K562 (cell line): ENCODE results near the gene MMP20. TPM values are rescaled to one million over a fixed set of nuclear protein-coding genes. Genes with fewer than 3 reads are reported as not detected.

Experiments used
- ATAC-seq: fragments of 200-7000 bp; cut with Tn5 transposase; 3 replicates; pipeline ENCODE4 v1.9.1; 2020; ENCODE audit warnings: moderate library complexity
- BruUV-seq: library from RNA; stranded (reverse); fragments of 400-500 nt; replicated peaks from 2 replicates; lab custom pipeline; 2021; lab: Mats Ljungman, UMichigan
- CTCF ChIA-PET: fragments of 300-600 bp; formaldehyde crosslinking; extraction: SDS; loops from one replicate; lab custom pipeline; 2021; ENCODE audit warnings: low intra/inter-chr PET ratio; lab: Yijun Ruan, JAX
- POLR2A ChIA-PET: fragments of 300-600, 350-650 bp; sonication (Branson Sonifier 250); formaldehyde crosslinking; extraction: SDS; loops from one replicate; lab custom pipeline; 2021; ENCODE audit warnings: antibody characterized with exemption, inconsistent platforms; lab: Yijun Ruan, JAX
- DNase-seq, 4 experiments: peaks; one replicate each; pipeline versions ENCODE4 v3.0.0 to v3.0.0-alpha.2; 2011 to 2018; ENCODE audit warnings: low spot score in 3 of 4, mixed read lengths in 3 of 4; ENCODE audit errors: extremely low read depth in 1 of 4
- FAIRE-seq: peaks from 2 replicates; lab custom pipeline; 2011; peaks lifted over from hg19 to GRCh38; lab: Jason Lieb, UNC
- H2AFZ ChIP-seq: 2 replicates; pipeline ENCODE4 v1.6.0; 2011; ENCODE audit warnings: low read depth, low read length, control low read depth, inconsistent platforms
- H3K27ac ChIP-seq: fragments of 200-600 bp; 3 replicates; pipeline ENCODE4 v1.8.0; 2011; ENCODE audit warnings: low read depth, mild to moderate bottlenecking, control low read depth, inconsistent platforms, low read length, moderate library complexity, mixed read lengths; ENCODE audit errors: extremely low read depth
- H3K27me3 ChIP-seq, 2 experiments: fragments of 300-600 bp in 1 of 2; 2 replicates in 1 of 2; 3 replicates in 1 of 2; pipeline versions ENCODE4 v1.6.0 to v1.8.0; 2011; ENCODE audit warnings: inconsistent platforms in 2 of 2, low read length in 2 of 2, mild to moderate bottlenecking in 1 of 2, mixed read lengths in 1 of 2, moderate library complexity in 1 of 2; ENCODE audit not compliant: control insufficient read depth in 2 of 2, insufficient read depth in 2 of 2
- H3K36me3 ChIP-seq: fragments of 300-600 bp; 3 replicates; pipeline ENCODE4 v1.8.0; 2011; ENCODE audit warnings: mild to moderate bottlenecking, low read length, inconsistent platforms; ENCODE audit not compliant: control insufficient read depth, insufficient read depth
- H3K4me1 ChIP-seq, 2 experiments: fragments of 200-600 bp in 1 of 2; replicated peaks in 1 of 2; 2 replicates in 1 of 2; 3 replicates in 1 of 2; pipeline versions ENCODE4 v1.5.1 to v1.8.0; 2011; ENCODE audit warnings: inconsistent platforms in 2 of 2, low read length in 2 of 2, mild to moderate bottlenecking in 1 of 2, mixed read lengths in 1 of 2, moderate library complexity in 1 of 2; ENCODE audit not compliant: control insufficient read depth in 2 of 2, insufficient read depth in 2 of 2
- H3K4me2 ChIP-seq: 2 replicates; pipeline ENCODE4 v1.6.1; 2011; ENCODE audit warnings: low read length, control low read depth, inconsistent platforms, mixed read lengths; ENCODE audit not compliant: insufficient read depth
- H3K4me3 ChIP-seq: fragments of 200-600 bp; sonication (generic), shearing (Covaris generic); 2 replicates; pipeline ENCODE4 v1.5.1; 2016; ENCODE audit warnings: control low read depth, inconsistent platforms
- H3K79me2 ChIP-seq: fragments of 200-600 bp; 3 replicates; pipeline ENCODE4 v1.8.0; 2011; ENCODE audit warnings: low read length, inconsistent platforms; ENCODE audit not compliant: control insufficient read depth, insufficient read depth
- H3K9ac ChIP-seq, 2 experiments: 2 replicates each; pipeline versions ENCODE4 v1.6.0 to v1.6.1; 2011; ENCODE audit warnings: low read depth in 2 of 2, low read length in 2 of 2, control low read depth in 1 of 2, inconsistent platforms in 1 of 2, mild to moderate bottlenecking in 1 of 2, mixed read lengths in 1 of 2; ENCODE audit not compliant: insufficient read depth in 1 of 2
- H3K9me1 ChIP-seq: one replicate; pipeline ENCODE4 v1.6.0; 2011; ENCODE audit warnings: inconsistent platforms, mild to moderate bottlenecking, low read length, moderate library complexity; ENCODE audit not compliant: control insufficient read depth, insufficient read depth
- H3K9me3 ChIP-seq: replicated peaks from 2 replicates; pipeline ENCODE4 v1.5.1; 2011; ENCODE audit warnings: low read depth, low read length, inconsistent platforms; ENCODE audit not compliant: control insufficient read depth, insufficient read depth
- H4K20me1 ChIP-seq: replicated peaks from 2 replicates; pipeline ENCODE4 v1.6.1; 2011; ENCODE audit warnings: low read length, inconsistent platforms, mixed read lengths; ENCODE audit not compliant: control insufficient read depth, insufficient read depth
- BRD9 ChIP-seq: fragments of 450-650 bp; IDR thresholded peaks from 2 replicates; pipeline ENCODE4 v1.6.1; 2018; ENCODE audit warnings: low read depth; ENCODE audit not compliant: partially characterized antibody
- BRF1 ChIP-seq: IDR thresholded peaks from 3 replicates; pipeline ENCODE4 v1.6.1; 2011; ENCODE audit warnings: borderline replicate concordance, mild to moderate bottlenecking; ENCODE audit not compliant: insufficient read length; ENCODE audit errors: extremely low read depth
- CBX8 ChIP-seq: fragments of 200-600 bp; sonication (generic); IDR thresholded peaks from 2 replicates; pipeline ENCODE4 v1.6.1; 2012; ENCODE audit warnings: borderline replicate concordance, mixed run types, low read depth, mild to moderate bottlenecking, moderate library complexity, mixed read lengths, low read length, control low read depth, inconsistent platforms; ENCODE audit not compliant: poor library complexity, severe bottlenecking; ENCODE audit errors: extremely low read depth
- CCNT2 ChIP-seq: IDR thresholded peaks from 2 replicates; pipeline ENCODE4 v1.6.1; 2011; ENCODE audit warnings: borderline replicate concordance, low read depth, mild to moderate bottlenecking, moderate library complexity, mixed read lengths, low read length; ENCODE audit not compliant: insufficient read length; ENCODE audit errors: extremely low read depth
- FOXM1 ChIP-seq, 2 experiments: fragments of 450-650 bp in 1 of 2; sonication (generic) in 1 of 2; formaldehyde crosslinking in 1 of 2; IDR thresholded peaks; 2 replicates each; pipeline versions ENCODE4 v1.6.1 to v1.9.0; 2017 to 2022; ENCODE audit warnings: low read depth in 2 of 2, mild to moderate bottlenecking in 2 of 2, missing genetic modification reagents in 1 of 2, moderate library complexity in 1 of 2
- HMGN3 ChIP-seq: IDR thresholded peaks from 2 replicates; pipeline ENCODE4 v1.6.1; 2011; ENCODE audit warnings: borderline replicate concordance, low read depth, mild to moderate bottlenecking, mixed read lengths, low read length; ENCODE audit not compliant: insufficient read length; ENCODE audit errors: extremely low read depth
- HNRNPUL1 ChIP-seq: fragments of 200-400 bp; formaldehyde crosslinking; IDR thresholded peaks from 2 replicates; pipeline ENCODE4 v1.6.1; 2017; ENCODE audit warnings: low read length
- KLF1 ChIP-seq: fragments of 450-650 bp; IDR thresholded peaks from 2 replicates; pipeline ENCODE4 v1.6.1; 2016; ENCODE audit warnings: missing genetic modification characterization, missing compliant biosample characterization
- NR4A1 ChIP-seq, 2 experiments: fragments of 250-450 bp in 1 of 2; fragments of 450-650 bp in 1 of 2; sonication (Bioruptor Pico) in 1 of 2; IDR thresholded peaks; 2 replicates each; pipeline versions ENCODE4 v1.4.0 to v1.6.1; 2016 to 2020; ENCODE audit warnings: mild to moderate bottlenecking in 2 of 2, missing compliant biosample characterization in 1 of 2, missing genetic modification characterization in 1 of 2, moderate library complexity in 1 of 2
- PTRF ChIP-seq: fragments of 450-650 bp; IDR thresholded peaks from 2 replicates; pipeline ENCODE4 v1.6.1; 2016; ENCODE audit warnings: mild to moderate bottlenecking, missing genetic modification characterization, missing compliant biosample characterization
- RBM39 ChIP-seq: fragments of 200-400 bp; formaldehyde crosslinking; optimal IDR thresholded peaks from 2 replicates; pipeline ENCODE3; 2018; ENCODE audit warnings: low read depth, low read length
- USF1 ChIP-seq: sonication (generic); formaldehyde crosslinking; IDR thresholded peaks from 2 replicates; pipeline ENCODE4 v1.9.0; 2022; ENCODE audit warnings: mild to moderate bottlenecking, missing genetic modification reagents
- VEZF1 ChIP-seq: fragments of 200-800 bp; sonication (Bioruptor generic); IDR thresholded peaks from 2 replicates; pipeline ENCODE4 v1.6.1; 2017; ENCODE audit warnings: missing genetic modification characterization, missing compliant biosample characterization
- ZBTB7A ChIP-seq: IDR thresholded peaks from 2 replicates; pipeline ENCODE4 v1.6.1; 2011; ENCODE audit warnings: low read depth, mild to moderate bottlenecking, low read length, moderate library complexity, borderline replicate concordance; ENCODE audit not compliant: control insufficient read depth
- ZFP36 ChIP-seq: fragments of 150-350 bp; IDR thresholded peaks from 2 replicates; pipeline ENCODE4 v1.6.1; 2018; ENCODE audit warnings: low read length, low read depth; ENCODE audit not compliant: partially characterized antibody
- ZFP91 ChIP-seq: sonication (generic); formaldehyde crosslinking; IDR thresholded peaks from 2 replicates; pipeline ENCODE4 v1.8.0; 2022; ENCODE audit warnings: mild to moderate bottlenecking, missing genetic modification reagents
- ZNF445 ChIP-seq: fragments of 250-450 bp; sonication (Bioruptor Pico); IDR thresholded peaks from 2 replicates; pipeline ENCODE4 v1.4.0; 2020; ENCODE audit warnings: low read depth, mild to moderate bottlenecking, moderate library complexity
- WGBS: fragments of 100-300 bp; shearing (Covaris generic); methylation state at CpG from one replicate; pipeline ENCODE4 v1.1.6; 2016; ENCODE audit warnings: low coverage, mixed read lengths; ENCODE audit not compliant: insufficient coverage; ENCODE audit errors: missing lambda C conversion rate; 5-methylcytosine and 5-hydroxymethylcytosine counted together
- in situ Hi-C: fragments of 300-500 bp; cut with MboI; formaldehyde crosslinking; loops from 4 replicates; pipeline ENCODE4 v1.15.0; 2018; ENCODE audit warnings: inconsistent platforms, mixed read lengths
- intact Hi-C: fragments of 100-400 bp; cut with micrococcal nuclease; formaldehyde crosslinking; loops from 2 replicates; pipeline ENCODE4 v1.14.2; 2022
- polyA plus RNA-seq, 8 experiments: library from polyadenylated mRNA; depleted of rRNA in 4 of 8; stranded (reverse) in 5 of 8; unstranded in 3 of 8; fragments of >200 nt; fragmentation: Nextera tagmentation in 2 of 8; fragmentation: Illumina TruSeq in 1 of 8; extraction: Ambion mirVana in 2 of 8; extraction: Trizol in 1 of 8; gene quantifications; 2 replicates each; pipeline versions ENCODE4 v1.2.1 to v1.2.3, GENCODE V29; 2011 to 2014; ENCODE audit warnings: inconsistent platforms in 1 of 8, missing spikeins in 1 of 8
- total RNA-seq, 7 experiments: library from RNA; depleted of rRNA in 6 of 7; stranded (reverse); fragments of >200 nt in 6 of 7; fragmentation: Illumina TruSeq in 2 of 7; extraction: Trizol in 2 of 7; gene quantifications; 2 replicates each; pipeline versions ENCODE4 v1.2.1 to v1.2.3, GENCODE V29; 2011 to 2021; ENCODE audit warnings: low replicate concordance in 1 of 7

MMP20 gene
- total and polyA plus RNA-seq, 9 of the 15 experiments (the other 6 are each of a cell fraction or from before 2014, with no cell fraction given) = not detected

- no peak for TF ChIP-seq VEZF1
- TF ChIP-seq FOXM1 (IDR thresholded peaks at IDR 0.05; ENCODE audit: low read depth) = no peak
- no peak for TF ChIP-seq FOXM1 (CRISPR knock-in tag; IDR thresholded peaks at IDR 0.05; ENCODE audit: low read depth)
Observed at GRCh38 chr11:102661040-102661439, 35.9 kb upstream of the MMP20 start (continued).

- H3K27ac ChIP-seq = no peak overlapping the region
- H3K4me1 ChIP-seq = no peaks in the 10 kb centered on the region
- no peaks in the 10 kb centered on the region; a peak in 1 of 5 replicates for H3K27me3 ChIP-seq
- WGBS = 0% methylated on average over 1 of the region's 1 CpG
- no peaks in the 10 kb centered on the region for H4K20me1 ChIP-seq
- H3K9ac ChIP-seq = no peak overlapping the region
- H2AFZ ChIP-seq = no peak overlapping the region
- FAIRE-seq (no peak), ATAC-seq (no peak), DNase-seq (no peak)
- H3K4me3 ChIP-seq = no peak overlapping the region
- CTCF ChIA-PET = no interaction called here
- in situ Hi-C loops (no loop called here), intact Hi-C loops (no loop called here)
- no peaks in the 10 kb centered on the region for H3K79me2 ChIP-seq
- peaks cover 4% of the 10 kb centered on the region for H3K9me3 ChIP-seq
- H3K9me1 ChIP-seq = no peaks in the 10 kb centered on the region
- no peak overlapping the region for H3K4me2 ChIP-seq
- H3K36me3 ChIP-seq = no peaks in the 10 kb centered on the region
- BruUV-seq = no TSS peak
- POLR2A ChIA-PET = no interaction called here
- TF ChIP-seq ZBTB7A = no peak
- TF ChIP-seq CBX8 = no peak
- no peak for TF ChIP-seq KLF1 (tag)
- TF ChIP-seq ZFP91 (CRISPR knock-in tag) = no peak
- TF ChIP-seq ZNF445 = no peak
- TF ChIP-seq PTRF = no peak
- TF ChIP-seq ZFP36 = no peak
- TF ChIP-seq USF1 (CRISPR knock-in tag) = no peak
- no peak for TF ChIP-seq NR4A1 (CRISPR knock-in tag; IDR thresholded peaks at IDR 0.05)
- TF ChIP-seq NR4A1 (tag; IDR thresholded peaks at IDR 0.05) = no peak
- TF ChIP-seq BRD9 = no peak
- no peak for TF ChIP-seq HMGN3
- no peak for TF ChIP-seq HNRNPUL1
- TF ChIP-seq CCNT2 = no peak
- TF ChIP-seq RBM39 = no peak
- TF ChIP-seq BRF1 = no peak
Observed at GRCh38 chr11:102656528-102656927, 31.4 kb upstream of the MMP20 start.
